K562 (cell line): ENCODE measurements around the gene HEBP1. TPM values are rescaled to one million over a fixed set of nuclear protein-coding genes. Genes with fewer than 3 reads are reported as not detected.

Experiments used
- ATAC-seq: fragments of 200-7000 bp; cut with Tn5 transposase; 3 replicates; pipeline ENCODE4 v1.9.1; 2020; ENCODE audit warnings: moderate library complexity
- BruUV-seq: library from RNA; stranded (reverse); fragments of 400-500 nt; replicated peaks from 2 replicates; lab custom pipeline; 2021; lab: Mats Ljungman, UMichigan
- CTCF ChIA-PET: fragments of 300-600 bp; formaldehyde crosslinking; extraction: SDS; loops from one replicate; lab custom pipeline; 2021; ENCODE audit warnings: low intra/inter-chr PET ratio; lab: Yijun Ruan, JAX
- POLR2A ChIA-PET: fragments of 300-600, 350-650 bp; sonication (Branson Sonifier 250); formaldehyde crosslinking; extraction: SDS; loops from one replicate; lab custom pipeline; 2021; ENCODE audit warnings: antibody characterized with exemption, inconsistent platforms; lab: Yijun Ruan, JAX
- DNase-seq, 4 experiments: peaks; one replicate each; pipeline versions ENCODE4 v3.0.0 to v3.0.0-alpha.2; 2011 to 2018; ENCODE audit warnings: low spot score in 3 of 4, mixed read lengths in 3 of 4; ENCODE audit errors: extremely low read depth in 1 of 4
- FAIRE-seq: peaks from 2 replicates; lab custom pipeline; 2011; peaks lifted over from hg19 to GRCh38; lab: Jason Lieb, UNC
- H2AFZ ChIP-seq: 2 replicates; pipeline ENCODE4 v1.6.0; 2011; ENCODE audit warnings: low read depth, low read length, control low read depth, inconsistent platforms
- H3K27ac ChIP-seq: fragments of 200-600 bp; 3 replicates; pipeline ENCODE4 v1.8.0; 2011; ENCODE audit warnings: low read depth, mild to moderate bottlenecking, control low read depth, inconsistent platforms, low read length, moderate library complexity, mixed read lengths; ENCODE audit errors: extremely low read depth
- H3K27me3 ChIP-seq, 2 experiments: fragments of 300-600 bp in 1 of 2; 2 replicates in 1 of 2; 3 replicates in 1 of 2; pipeline versions ENCODE4 v1.6.0 to v1.8.0; 2011; ENCODE audit warnings: inconsistent platforms in 2 of 2, low read length in 2 of 2, mild to moderate bottlenecking in 1 of 2, mixed read lengths in 1 of 2, moderate library complexity in 1 of 2; ENCODE audit not compliant: control insufficient read depth in 2 of 2, insufficient read depth in 2 of 2
- H3K36me3 ChIP-seq: fragments of 300-600 bp; 3 replicates; pipeline ENCODE4 v1.8.0; 2011; ENCODE audit warnings: mild to moderate bottlenecking, low read length, inconsistent platforms; ENCODE audit not compliant: control insufficient read depth, insufficient read depth
- H3K4me1 ChIP-seq, 2 experiments: fragments of 200-600 bp in 1 of 2; replicated peaks in 1 of 2; 2 replicates in 1 of 2; 3 replicates in 1 of 2; pipeline versions ENCODE4 v1.5.1 to v1.8.0; 2011; ENCODE audit warnings: inconsistent platforms in 2 of 2, low read length in 2 of 2, mild to moderate bottlenecking in 1 of 2, mixed read lengths in 1 of 2, moderate library complexity in 1 of 2; ENCODE audit not compliant: control insufficient read depth in 2 of 2, insufficient read depth in 2 of 2
- H3K4me2 ChIP-seq: 2 replicates; pipeline ENCODE4 v1.6.1; 2011; ENCODE audit warnings: low read length, control low read depth, inconsistent platforms, mixed read lengths; ENCODE audit not compliant: insufficient read depth
- H3K4me3 ChIP-seq: fragments of 200-600 bp; sonication (generic), shearing (Covaris generic); 2 replicates; pipeline ENCODE4 v1.5.1; 2016; ENCODE audit warnings: control low read depth, inconsistent platforms
- H3K79me2 ChIP-seq: fragments of 200-600 bp; 3 replicates; pipeline ENCODE4 v1.8.0; 2011; ENCODE audit warnings: low read length, inconsistent platforms; ENCODE audit not compliant: control insufficient read depth, insufficient read depth
- H3K9ac ChIP-seq, 2 experiments: 2 replicates each; pipeline versions ENCODE4 v1.6.0 to v1.6.1; 2011; ENCODE audit warnings: low read depth in 2 of 2, low read length in 2 of 2, control low read depth in 1 of 2, inconsistent platforms in 1 of 2, mild to moderate bottlenecking in 1 of 2, mixed read lengths in 1 of 2; ENCODE audit not compliant: insufficient read depth in 1 of 2
- H3K9me1 ChIP-seq: one replicate; pipeline ENCODE4 v1.6.0; 2011; ENCODE audit warnings: inconsistent platforms, mild to moderate bottlenecking, low read length, moderate library complexity; ENCODE audit not compliant: control insufficient read depth, insufficient read depth
- H3K9me3 ChIP-seq: replicated peaks from 2 replicates; pipeline ENCODE4 v1.5.1; 2011; ENCODE audit warnings: low read depth, low read length, inconsistent platforms; ENCODE audit not compliant: control insufficient read depth, insufficient read depth
- H4K20me1 ChIP-seq: replicated peaks from 2 replicates; pipeline ENCODE4 v1.6.1; 2011; ENCODE audit warnings: low read length, inconsistent platforms, mixed read lengths; ENCODE audit not compliant: control insufficient read depth, insufficient read depth
- CBX1 ChIP-seq: sonication (generic); IDR thresholded peaks from 2 replicates; pipeline ENCODE4 v1.6.1; 2016; ENCODE audit warnings: antibody characterized with exemption, low read depth, mild to moderate bottlenecking
- ETS2 ChIP-seq: IDR thresholded peaks from 2 replicates; pipeline ENCODE4 v1.6.1; 2016; ENCODE audit warnings: borderline replicate concordance, missing genetic modification characterization, mild to moderate bottlenecking, moderate library complexity, missing compliant biosample characterization; ENCODE audit not compliant: poor library complexity, severe bottlenecking
- GABPB1 ChIP-seq: sonication (generic); formaldehyde crosslinking; IDR thresholded peaks from 2 replicates; pipeline ENCODE4 v1.8.0; 2022; ENCODE audit warnings: mild to moderate bottlenecking, missing genetic modification reagents
- MTF1 ChIP-seq: fragments of 250-450 bp; sonication (Bioruptor Pico); IDR thresholded peaks from 2 replicates; pipeline ENCODE4 v1.9.0; 2021; ENCODE audit warnings: moderate library complexity, mild to moderate bottlenecking, inconsistent platforms, borderline replicate concordance
- RFX5 ChIP-seq: IDR thresholded peaks from 2 replicates; pipeline ENCODE4 v1.6.1; 2011; ENCODE audit warnings: low read depth, mild to moderate bottlenecking, improper control_type of control experiment, low read length
- SMARCA5 ChIP-seq: fragments of 450-650 bp; IDR thresholded peaks from 2 replicates; pipeline ENCODE4 v1.6.1; 2016
- ZNF174 ChIP-seq: fragments of 250-450 bp; sonication (Bioruptor Pico); IDR thresholded peaks from 2 replicates; pipeline ENCODE4 v1.4.0; 2020; ENCODE audit warnings: mild to moderate bottlenecking
- ZNF695 ChIP-seq: fragments of 450-650 bp; formaldehyde crosslinking; IDR thresholded peaks from 2 replicates; pipeline ENCODE4 v1.4.0; 2020; ENCODE audit warnings: mild to moderate bottlenecking, moderate library complexity
- WGBS: fragments of 100-300 bp; shearing (Covaris generic); methylation state at CpG from one replicate; pipeline ENCODE4 v1.1.6; 2016; ENCODE audit warnings: low coverage, mixed read lengths; ENCODE audit not compliant: insufficient coverage; ENCODE audit errors: missing lambda C conversion rate; 5-methylcytosine and 5-hydroxymethylcytosine counted together
- in situ Hi-C: fragments of 300-500 bp; cut with MboI; formaldehyde crosslinking; loops from 4 replicates; pipeline ENCODE4 v1.15.0; 2018; ENCODE audit warnings: inconsistent platforms, mixed read lengths
- intact Hi-C: fragments of 100-400 bp; cut with micrococcal nuclease; formaldehyde crosslinking; loops from 2 replicates; pipeline ENCODE4 v1.14.2; 2022
- polyA plus RNA-seq, 8 experiments: library from polyadenylated mRNA; depleted of rRNA in 4 of 8; stranded (reverse) in 5 of 8; unstranded in 3 of 8; fragments of >200 nt; fragmentation: Nextera tagmentation in 2 of 8; fragmentation: Illumina TruSeq in 1 of 8; extraction: Ambion mirVana in 2 of 8; extraction: Trizol in 1 of 8; gene quantifications; 2 replicates each; pipeline versions ENCODE4 v1.2.1 to v1.2.3, GENCODE V29; 2011 to 2014; ENCODE audit warnings: inconsistent platforms in 1 of 8, missing spikeins in 1 of 8
- total RNA-seq, 7 experiments: library from RNA; depleted of rRNA in 6 of 7; stranded (reverse); fragments of >200 nt in 6 of 7; fragmentation: Illumina TruSeq in 2 of 7; extraction: Trizol in 2 of 7; gene quantifications; 2 replicates each; pipeline versions ENCODE4 v1.2.1 to v1.2.3, GENCODE V29; 2011 to 2021; ENCODE audit warnings: low replicate concordance in 1 of 7
- TF ChIP-seq, protein P1 (sequence below): fragments of 250-450 bp; sonication (Bioruptor Pico); IDR thresholded peaks from 2 replicates; pipeline ENCODE4 v1.5.0; 2021; ENCODE audit warnings: mild to moderate bottlenecking, moderate library complexity
- TF ChIP-seq, protein P2 (sequence below): fragments of 250-450 bp; sonication (Bioruptor Pico); IDR thresholded peaks from 2 replicates; pipeline ENCODE4 v1.4.0; 2020; ENCODE audit warnings: mild to moderate bottlenecking, moderate library complexity

The HEBP1 gene
- total and polyA plus RNA-seq, 9 of the 15 experiments (the other 6 are each of a cell fraction or from before 2014, with no cell fraction given): 1.1 to 10.1 (median 2.4) TPM

DNA sequence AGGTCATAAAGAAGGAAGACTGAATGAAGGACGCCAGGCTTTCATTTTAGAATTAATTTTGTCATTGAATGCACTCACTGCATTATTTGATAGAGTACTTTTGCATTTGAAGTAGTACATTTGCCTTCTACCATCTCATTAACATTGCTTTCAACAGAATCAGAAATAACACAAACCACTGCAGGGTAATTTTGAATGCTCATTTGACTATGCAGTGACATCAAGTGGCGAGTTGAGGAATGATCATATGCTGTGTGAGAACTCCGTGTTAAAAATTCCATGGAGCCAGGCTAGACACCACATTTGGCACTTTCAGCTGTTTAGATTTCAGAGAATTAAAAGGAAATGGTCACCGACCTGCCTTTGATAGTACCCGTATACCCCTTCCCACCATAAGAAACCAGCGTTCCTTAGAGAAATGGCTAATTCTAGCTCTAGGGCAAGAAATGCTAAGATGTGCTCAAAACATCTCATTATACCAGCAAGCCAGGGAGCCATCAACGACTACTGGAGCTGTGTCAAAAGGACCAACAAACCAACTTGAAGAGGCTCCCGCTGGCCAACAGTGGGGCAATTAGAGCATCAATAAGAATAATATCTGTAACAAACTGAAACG lies 16.5 kb downstream of the HEBP1 start (continued):
- TF ChIP-seq GABPB1 (CRISPR knock-in tag) (no peak), ETS2 (tag) (no peak), CBX1 (no peak), SMARCA5 (no peak), RFX5 (no peak)
- TF ChIP-seq, protein P1, sequence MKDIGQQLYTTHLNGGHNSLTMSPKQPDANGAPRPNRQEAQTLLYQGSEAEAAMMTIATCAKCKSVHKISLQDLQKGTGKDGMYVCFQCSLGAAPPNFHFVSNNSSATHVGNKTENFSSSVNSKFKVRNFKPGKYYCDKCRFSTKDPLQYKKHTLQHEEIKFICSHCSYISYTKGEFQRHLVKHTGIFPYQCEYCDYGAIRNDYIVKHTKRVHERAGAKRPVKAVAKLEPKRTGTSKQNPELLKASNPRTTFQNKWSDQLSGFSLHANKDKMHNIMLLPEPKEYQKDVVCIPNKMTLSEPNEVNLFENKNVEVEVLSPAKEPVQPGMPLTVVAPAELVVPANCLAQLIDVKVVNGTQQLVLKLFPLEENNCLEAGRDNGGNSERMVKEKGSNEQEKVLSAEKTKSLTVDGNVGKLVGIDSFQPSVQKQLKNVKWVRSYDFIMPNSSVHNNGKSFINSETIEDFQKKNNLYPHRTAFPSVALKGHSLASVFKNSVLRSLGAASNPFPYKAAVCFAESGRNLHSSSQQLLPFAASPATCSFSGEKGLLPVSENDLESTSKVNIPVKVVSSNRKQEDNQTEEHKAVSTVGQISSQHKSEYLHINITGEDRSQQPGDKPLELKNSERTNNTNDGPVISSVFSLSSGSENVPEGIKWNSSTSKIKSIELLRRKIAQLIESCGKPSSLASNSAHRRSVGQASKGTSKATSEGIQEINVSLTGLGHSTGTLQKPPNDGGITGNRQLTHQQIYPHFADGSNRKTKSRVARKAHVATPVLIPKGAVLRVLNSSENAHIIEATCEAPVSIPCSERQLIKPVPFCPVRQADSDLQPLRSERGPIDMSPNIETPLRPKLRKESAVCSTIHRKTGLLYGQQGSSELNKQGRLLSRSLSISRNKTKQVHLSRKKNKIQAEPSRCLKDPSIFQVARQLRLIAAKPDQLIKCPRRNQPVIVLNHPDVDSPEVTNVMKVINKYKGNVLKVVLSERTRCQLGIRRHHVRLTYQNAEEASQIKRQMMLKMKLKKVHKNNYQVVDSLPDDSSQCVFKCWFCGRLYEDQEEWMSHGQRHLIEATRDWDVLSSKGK: no peak

DNA sequence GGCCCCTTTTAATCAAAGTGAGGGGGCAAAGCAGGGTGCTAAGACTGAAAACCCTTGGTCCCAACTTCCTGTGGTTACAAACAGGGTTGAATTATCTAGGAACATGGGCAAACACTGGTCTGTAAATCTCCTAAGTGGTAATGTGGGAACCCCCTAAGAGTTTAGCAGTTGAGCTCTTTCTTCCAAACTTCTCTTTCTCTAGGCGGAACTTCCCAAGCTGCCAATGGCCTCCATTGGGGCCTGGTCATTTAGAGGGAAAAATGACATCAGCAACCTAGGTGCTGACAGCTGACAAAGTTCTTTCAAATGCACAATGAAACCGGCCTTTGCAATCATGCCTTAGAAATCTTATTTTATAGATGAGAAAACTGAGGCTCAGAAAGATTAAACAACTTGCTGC lies 17.7 kb downstream of the HEBP1 start:
- no peaks in the 10 kb centered on the region for H3K27me3 ChIP-seq
- H3K9me1 ChIP-seq: no peaks in the 10 kb centered on the region
- ATAC-seq: no peak
- FAIRE-seq: no peak
- no peak overlapping the region for H3K27ac ChIP-seq
- H2AFZ ChIP-seq: no peak overlapping the region
- H4K20me1 ChIP-seq: no peaks in the 10 kb centered on the region
- TF ChIP-seq ZNF695 (CRISPR knock-in tag) (no peak), MTF1 (CRISPR knock-in tag) (no peak), ZNF174 (CRISPR knock-in tag) (no peak)
- TF ChIP-seq, protein P2, sequence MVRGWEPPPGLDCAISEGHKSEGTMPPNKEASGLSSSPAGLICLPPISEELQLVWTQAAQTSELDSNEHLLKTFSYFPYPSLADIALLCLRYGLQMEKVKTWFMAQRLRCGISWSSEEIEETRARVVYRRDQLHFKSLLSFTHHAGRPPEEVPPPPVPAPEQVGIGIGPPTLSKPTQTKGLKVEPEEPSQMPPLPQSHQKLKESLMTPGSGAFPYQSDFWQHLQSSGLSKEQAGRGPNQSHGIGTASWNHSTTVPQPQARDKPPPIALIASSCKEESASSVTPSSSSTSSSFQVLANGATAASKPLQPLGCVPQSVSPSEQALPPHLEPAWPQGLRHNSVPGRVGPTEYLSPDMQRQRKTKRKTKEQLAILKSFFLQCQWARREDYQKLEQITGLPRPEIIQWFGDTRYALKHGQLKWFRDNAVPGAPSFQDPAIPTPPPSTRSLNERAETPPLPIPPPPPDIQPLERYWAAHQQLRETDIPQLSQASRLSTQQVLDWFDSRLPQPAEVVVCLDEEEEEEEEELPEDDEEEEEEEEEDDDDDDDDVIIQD: no peak
- TF ChIP-seq, all 486 proteins: peak for 0
- intact Hi-C loops: loop anchor here (2.0 to 5.0 kb wide), 3 partner anchors 66 to 230 kb away; no protein-coding TSS in a partner anchor
- Histone ChIP-seq H3K9me3 (no peaks in the 10 kb centered on the region), H3K4me3 (no peak overlapping the region), H3K4me2 (no peak overlapping the region), H3K36me3 (peaks cover 24% of the 10 kb centered on the region; the same call in 2 of the 3 replicates), H3K9ac (no peak overlapping the region), H3K79me2 (no peaks in the 10 kb centered on the region), H3K4me1 (peaks cover 0 to 2% of the 10 kb centered on the region in 2 experiments; a peak in 1 of 5 replicates)
- DNase-seq: no peak
- CTCF ChIA-PET: no interaction called here
- in situ Hi-C loops: loop anchor here (5.0 kb wide), 1 partner anchor 70 kb away; no protein-coding TSS in a partner anchor
- 88% methylated on average over 1 of the region's 2 CpGs for WGBS
- POLR2A ChIA-PET: interaction anchor here (0.9 kb wide), 1 partner anchor 9 kb away, joined by 3 read pairs; no protein-coding TSS in a partner anchor
- BruUV-seq: no TSS peak
